K562 (cell line): ENCODE data around the gene MPC1.
"Not testable (repeated sequence)": the region's sequence is repeated elsewhere in the genome, so short reads cannot be mapped to it uniquely, and the experiment has no call there.

Experiments used
- BCL6 ChIP-seq: fragments of 250-450 bp; sonication (Bioruptor Pico); IDR thresholded peaks from 2 replicates; pipeline ENCODE4 v1.4.0; 2020
- CHD4 ChIP-seq: fragments of 200-600 bp; sonication (generic); IDR thresholded peaks from 3 replicates; pipeline ENCODE4 v1.6.1; 2012; ENCODE audit warnings: low read depth, mild to moderate bottlenecking, mixed read lengths, low read length, inconsistent platforms; ENCODE audit not compliant: insufficient read depth, insufficient replicate concordance, poor library complexity, severe bottlenecking
- KLF10 ChIP-seq: fragments of 250-450 bp; sonication (Bioruptor Pico); IDR thresholded peaks from 2 replicates; pipeline ENCODE4 v1.6.1; 2021; ENCODE audit warnings: matching md5 sums
- PHF20 ChIP-seq: fragments of 450-650 bp; IDR thresholded peaks from 2 replicates; pipeline ENCODE4 v1.6.1; 2018; ENCODE audit not compliant: partially characterized antibody
- ZNF407 ChIP-seq: fragments of 450-650 bp; IDR thresholded peaks from 2 replicates; pipeline ENCODE4 v1.6.1; 2016; ENCODE audit warnings: low read depth

GRCh38 chr6:166392755-166393534 lies 10.2 kb upstream of the MPC1 start:
- not testable (repeated sequence) for TF ChIP-seq ZNF407; CHD4; BCL6 (CRISPR knock-in tag); PHF20; KLF10
